Neutrophil (primary cell): ENCODE results near the gene ACKR4.
"Not testable (repeated sequence)": the region's sequence is repeated elsewhere in the genome, so short reads cannot be mapped to it uniquely, and the experiment has no call there.

Source experiments
- H3K27ac ChIP-seq: fragments of 200-600 bp; sonication (generic); 2 replicates; pipeline ENCODE4 v1.5.1; 2016; ENCODE audit warnings: mild to moderate bottlenecking, moderate library complexity
- H3K27me3 ChIP-seq: fragments of 200-600 bp; sonication (generic); 2 replicates; pipeline ENCODE4 v1.6.0; 2016; ENCODE audit warnings: mild to moderate bottlenecking
- H3K36me3 ChIP-seq: fragments of 200-600 bp; sonication (generic); 2 replicates; pipeline ENCODE4 v1.5.1; 2017
- H3K4me1 ChIP-seq, 2 experiments: fragments of 200-600 bp in 1 of 2; sonication (generic) in 1 of 2; 1 replicate in 1 of 2; 2 replicates in 1 of 2; pipeline versions ENCODE4 v1.5.1 to v1.6.1; 2013 to 2016; ENCODE audit warnings: low read depth in 1 of 2, low read length in 1 of 2, mild to moderate bottlenecking in 1 of 2, moderate library complexity in 1 of 2; ENCODE audit not compliant: control insufficient read depth in 1 of 2, insufficient read depth in 1 of 2
- H3K4me3 ChIP-seq, 2 experiments: fragments of 200-600 bp in 1 of 2; sonication (generic) in 1 of 2; 1 replicate in 1 of 2; 2 replicates in 1 of 2; pipeline ENCODE4 v1.5.1; 2013 to 2016; ENCODE audit warnings: low read depth in 1 of 2, low read length in 1 of 2, mild to moderate bottlenecking in 1 of 2, moderate library complexity in 1 of 2
- H3K9me3 ChIP-seq: fragments of 200-600 bp; sonication (generic); 2 replicates; pipeline ENCODE4 v1.5.1; 2016
- CTCF ChIP-seq: fragments of 200-600 bp; sonication (generic); IDR thresholded peaks from 2 replicates; pipeline ENCODE4 v1.5.1; 2016; ENCODE audit warnings: antibody characterized with exemption

ACKR4 gene

GRCh38 chr3:132629928-132630327 lies 32.9 kb downstream of the ACKR4 start:
- H3K9me3 ChIP-seq: no peaks in the 10 kb centered on the region
- no peak overlapping the region for H3K4me3 ChIP-seq
- no peaks in the 10 kb centered on the region for H3K27me3 ChIP-seq

GRCh38 chr3:132630612-132631011 lies 33.5 kb downstream of the ACKR4 start:
- no peak for TF ChIP-seq CTCF
- Histone ChIP-seq H3K27ac (no peak overlapping the region), H3K36me3 (peaks cover 29% of the 10 kb centered on the region), H3K4me3 (no peak overlapping the region), H3K27me3 (no peaks in the 10 kb centered on the region), H3K4me1 (no peaks in the 10 kb centered on the region), H3K9me3 (no peaks in the 10 kb centered on the region)

More at GRCh38 chr3:132629928-132630327, 32.9 kb downstream of the ACKR4 start:
- Histone ChIP-seq H3K36me3 (peaks cover 33% of the 10 kb centered on the region), H3K27ac (no peak overlapping the region), H3K4me1 (no peaks in the 10 kb centered on the region)
- TF ChIP-seq CTCF: no peak

GRCh38 chr3:132635052-132635451 lies 38.0 kb downstream of the ACKR4 start:
- Histone ChIP-seq H3K4me3 (no peak overlapping the region), H3K9me3 (no peaks in the 10 kb centered on the region), H3K36me3 (peaks cover 31% of the 10 kb centered on the region), H3K27ac (no peak overlapping the region), H3K4me1 (no peaks in the 10 kb centered on the region), H3K27me3 (no peaks in the 10 kb centered on the region)
- TF ChIP-seq CTCF: no peak

- H3K36me3 ChIP-seq: peaks cover 31% of the 10 kb centered on the region
- H3K4me1 ChIP-seq: peaks cover 9 to 10% of the 10 kb centered on the region in 2 experiments
- H3K27ac ChIP-seq: no peak overlapping the region
- no peaks in the 10 kb centered on the region for H3K27me3 ChIP-seq
- H3K9me3 ChIP-seq: no peaks in the 10 kb centered on the region
- H3K4me3 ChIP-seq: no peak overlapping the region
- TF ChIP-seq CTCF: no peak
Measured at GRCh38 chr3:132637590-132637989, 40.5 kb downstream of the ACKR4 start.

GRCh38 chr3:132638706-132639105 lies 41.6 kb downstream of the ACKR4 start:
- Histone ChIP-seq H3K4me1 (peaks cover 21% of the 10 kb centered on the region in 2 experiments), H3K9me3 (no peaks in the 10 kb centered on the region), H3K27me3 (no peaks in the 10 kb centered on the region), H3K36me3 (peaks cover 31% of the 10 kb centered on the region), H3K27ac (no peak overlapping the region), H3K4me3 (no peak overlapping the region)
- no peak for TF ChIP-seq CTCF

- not testable (repeated sequence) for H3K4me3 ChIP-seq, H3K27me3 ChIP-seq, H3K9me3 ChIP-seq
- Histone ChIP-seq H3K27ac (peak overlapping the region; percentile 83), H3K36me3 (peaks cover 27% of the 10 kb centered on the region), H3K4me1 (peaks cover 33% of the 10 kb centered on the region in 2 experiments)
Measured at GRCh38 chr3:132641427-132641826, 44.4 kb downstream of the ACKR4 start.
